Neural cell (in vitro differentiated cells): Measurements from ENCODE around the gene CNTNAP5. TPM values are rescaled to one million over a fixed set of nuclear protein-coding genes. Genes with fewer than 3 reads are reported as not detected.

Source experiments
- H2AFZ ChIP-seq: fragments of 200-600, 300-800 bp; sonication (generic), shearing (Covaris generic); 2 replicates; pipeline ENCODE4 v1.6.0; 2014; ENCODE audit warnings: low read depth, mild to moderate bottlenecking, antibody characterized with exemption, low read length, moderate library complexity
- H3F3A ChIP-seq: fragments of 200-600 bp; shearing (Covaris generic); 2 replicates; pipeline ENCODE4 v1.6.1; 2016; ENCODE audit warnings: mild to moderate bottlenecking, moderate library complexity, mixed read lengths, antibody characterized with exemption, low read length; ENCODE audit not compliant: insufficient read depth, poor library complexity, severe bottlenecking
- H3K27ac ChIP-seq: fragments of 200-600, 300-800 bp; sonication (generic), shearing (Covaris generic); 2 replicates; pipeline ENCODE4 v1.5.1; 2014; ENCODE audit warnings: mild to moderate bottlenecking, low read length, moderate library complexity
- H3K27me3 ChIP-seq: fragments of 300-800, 200-600 bp; sonication (generic), shearing (Covaris generic); 2 replicates; pipeline ENCODE4 v1.6.0; 2014; ENCODE audit warnings: mild to moderate bottlenecking, low read depth, low read length, moderate library complexity; ENCODE audit not compliant: insufficient read depth
- H3K36me3 ChIP-seq: fragments of 300-800, 200-600 bp; sonication (generic), shearing (Covaris generic); 2 replicates; pipeline ENCODE4 v1.5.1; 2014; ENCODE audit warnings: mild to moderate bottlenecking, antibody characterized with exemption, low read length, moderate library complexity; ENCODE audit not compliant: insufficient read depth
- H3K4me2 ChIP-seq: fragments of 300-800, 200-600 bp; sonication (generic), shearing (Covaris generic); 2 replicates; pipeline ENCODE4 v1.6.0; 2014; ENCODE audit warnings: mild to moderate bottlenecking, low read length
- H3K4me3 ChIP-seq: fragments of 300-800, 200-600 bp; sonication (generic), shearing (Covaris generic); 2 replicates; pipeline ENCODE4 v1.5.1; 2014; ENCODE audit warnings: mild to moderate bottlenecking, low read length, moderate library complexity
- H3K79me2 ChIP-seq: fragments of 200-600 bp; shearing (Covaris generic); replicated peaks from 2 replicates; pipeline ENCODE4 v1.6.0; 2014; ENCODE audit warnings: mild to moderate bottlenecking, low read length, moderate library complexity; ENCODE audit not compliant: insufficient read depth
- H3K9ac ChIP-seq: fragments of 300-800, 200-600 bp; sonication (generic), shearing (Covaris generic); 2 replicates; pipeline ENCODE4 v1.6.1; 2016; ENCODE audit warnings: mild to moderate bottlenecking, low read length, mixed read lengths
- H3K9me2 ChIP-seq: fragments of 200-600 bp; shearing (Covaris generic); 2 replicates; pipeline ENCODE4 v1.6.1; 2016; ENCODE audit warnings: mild to moderate bottlenecking, low read length, mixed read lengths; ENCODE audit not compliant: insufficient read depth
- H3K9me3 ChIP-seq: fragments of 200-600, 300-800 bp; sonication (generic), shearing (Covaris generic); 2 replicates; pipeline ENCODE4 v1.6.1; 2016; ENCODE audit warnings: mild to moderate bottlenecking, mixed run types, low read length, moderate library complexity, mixed read lengths
- H4K20me1 ChIP-seq: fragments of 200-600 bp; shearing (Covaris generic); 2 replicates; pipeline ENCODE4 v1.6.1; 2016; ENCODE audit warnings: mild to moderate bottlenecking, mixed run types; ENCODE audit not compliant: insufficient read depth
- EP300 ChIP-seq: fragments of 450-650 bp; conservative IDR thresholded peaks from 2 replicates; pipeline ENCODE4 v1.6.1; 2014; ENCODE audit warnings: antibody characterized with exemption, mild to moderate bottlenecking, moderate library complexity; ENCODE audit not compliant: poor library complexity, severe bottlenecking
- EZH2 ChIP-seq: fragments of 200-600, 300-800 bp; shearing (Covaris generic), sonication (generic); IDR thresholded peaks from 2 replicates; pipeline ENCODE4 v1.6.1; 2014; ENCODE audit warnings: antibody characterized with exemption, low read length, borderline replicate concordance, mild to moderate bottlenecking; ENCODE audit not compliant: insufficient read depth, poor library complexity, severe bottlenecking
- MXI1 ChIP-seq: fragments of 450-650 bp; conservative IDR thresholded peaks from 2 replicates; pipeline ENCODE4 v1.6.1; 2014; ENCODE audit warnings: antibody characterized with exemption, mild to moderate bottlenecking; ENCODE audit not compliant: poor library complexity, severe bottlenecking
- POLR2AphosphoS5 ChIP-seq: IDR thresholded peaks from 2 replicates; pipeline ENCODE4 v1.6.1; 2012
- RAD21 ChIP-seq: fragments of 450-650 bp; conservative IDR thresholded peaks from 2 replicates; pipeline ENCODE4 v1.6.1; 2014; ENCODE audit warnings: antibody characterized with exemption, mild to moderate bottlenecking, moderate library complexity
- SMC3 ChIP-seq: fragments of 450-650 bp; conservative IDR thresholded peaks from 2 replicates; pipeline ENCODE4 v1.6.1; 2014; ENCODE audit warnings: antibody characterized with exemption, mild to moderate bottlenecking, moderate library complexity; ENCODE audit not compliant: poor library complexity
- TAF1 ChIP-seq: IDR thresholded peaks from 2 replicates; pipeline ENCODE4 v1.6.1; 2012; ENCODE audit warnings: low read depth
- polyA plus RNA-seq: library from polyadenylated mRNA; depleted of rRNA; stranded (reverse); fragments of >200 nt; gene quantifications from 2 replicates; pipeline ENCODE4 v1.2.3, GENCODE V29; 2014
- TF ChIP-seq, protein P1 (sequence below): IDR thresholded peaks from 2 replicates; pipeline ENCODE4 v1.6.1; 2012; ENCODE audit warnings: borderline replicate concordance
- TF ChIP-seq, protein P2 (sequence below): fragments of 450-650 bp; IDR thresholded peaks from 2 replicates; pipeline ENCODE4 v1.5.1; 2014; ENCODE audit warnings: antibody characterized with exemption, mild to moderate bottlenecking, moderate library complexity; ENCODE audit not compliant: poor library complexity, severe bottlenecking

Gene CNTNAP5
- polyA plus RNA-seq, 1 donor from 2014 or later, result 19.3 TPM

DNA sequence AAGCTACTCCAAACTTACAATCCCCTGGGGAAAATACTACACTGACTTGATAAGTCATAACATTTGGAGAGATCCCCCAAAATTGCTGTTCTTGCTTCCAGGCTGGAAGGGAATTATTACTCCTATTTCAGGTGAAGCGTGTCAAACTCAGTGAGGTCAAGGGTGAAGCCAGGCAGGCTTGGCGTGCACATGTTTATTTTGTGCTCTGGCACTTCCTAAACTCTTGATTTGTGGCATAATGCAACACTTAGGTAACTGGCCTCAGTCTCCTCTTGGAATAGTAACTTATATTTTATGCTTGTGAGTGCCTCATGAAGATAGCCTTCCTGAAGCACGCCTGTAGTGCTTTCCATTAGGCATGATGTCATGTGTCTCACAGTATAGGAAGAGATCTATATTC is 751.2 kb downstream of the CNTNAP5 start:
- no peak overlapping the region for H3K9ac ChIP-seq
- no peaks in the 10 kb centered on the region for H3K79me2 ChIP-seq
- H3K4me3 ChIP-seq, result no peak overlapping the region
- no peak overlapping the region for H2AFZ ChIP-seq
- H3K9me2 ChIP-seq, result no peaks in the 10 kb centered on the region
- no peak for TF ChIP-seq EP300
- no peak for TF ChIP-seq POLR2AphosphoS5
- no peak for TF ChIP-seq EZH2
- no peak for TF ChIP-seq SMC3
- TF ChIP-seq TAF1, result no peak
- TF ChIP-seq, protein P1, sequence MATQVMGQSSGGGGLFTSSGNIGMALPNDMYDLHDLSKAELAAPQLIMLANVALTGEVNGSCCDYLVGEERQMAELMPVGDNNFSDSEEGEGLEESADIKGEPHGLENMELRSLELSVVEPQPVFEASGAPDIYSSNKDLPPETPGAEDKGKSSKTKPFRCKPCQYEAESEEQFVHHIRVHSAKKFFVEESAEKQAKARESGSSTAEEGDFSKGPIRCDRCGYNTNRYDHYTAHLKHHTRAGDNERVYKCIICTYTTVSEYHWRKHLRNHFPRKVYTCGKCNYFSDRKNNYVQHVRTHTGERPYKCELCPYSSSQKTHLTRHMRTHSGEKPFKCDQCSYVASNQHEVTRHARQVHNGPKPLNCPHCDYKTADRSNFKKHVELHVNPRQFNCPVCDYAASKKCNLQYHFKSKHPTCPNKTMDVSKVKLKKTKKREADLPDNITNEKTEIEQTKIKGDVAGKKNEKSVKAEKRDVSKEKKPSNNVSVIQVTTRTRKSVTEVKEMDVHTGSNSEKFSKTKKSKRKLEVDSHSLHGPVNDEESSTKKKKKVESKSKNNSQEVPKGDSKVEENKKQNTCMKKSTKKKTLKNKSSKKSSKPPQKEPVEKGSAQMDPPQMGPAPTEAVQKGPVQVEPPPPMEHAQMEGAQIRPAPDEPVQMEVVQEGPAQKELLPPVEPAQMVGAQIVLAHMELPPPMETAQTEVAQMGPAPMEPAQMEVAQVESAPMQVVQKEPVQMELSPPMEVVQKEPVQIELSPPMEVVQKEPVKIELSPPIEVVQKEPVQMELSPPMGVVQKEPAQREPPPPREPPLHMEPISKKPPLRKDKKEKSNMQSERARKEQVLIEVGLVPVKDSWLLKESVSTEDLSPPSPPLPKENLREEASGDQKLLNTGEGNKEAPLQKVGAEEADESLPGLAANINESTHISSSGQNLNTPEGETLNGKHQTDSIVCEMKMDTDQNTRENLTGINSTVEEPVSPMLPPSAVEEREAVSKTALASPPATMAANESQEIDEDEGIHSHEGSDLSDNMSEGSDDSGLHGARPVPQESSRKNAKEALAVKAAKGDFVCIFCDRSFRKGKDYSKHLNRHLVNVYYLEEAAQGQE, result no peak
- TF ChIP-seq MXI1, result no peak
- TF ChIP-seq, protein P2, sequence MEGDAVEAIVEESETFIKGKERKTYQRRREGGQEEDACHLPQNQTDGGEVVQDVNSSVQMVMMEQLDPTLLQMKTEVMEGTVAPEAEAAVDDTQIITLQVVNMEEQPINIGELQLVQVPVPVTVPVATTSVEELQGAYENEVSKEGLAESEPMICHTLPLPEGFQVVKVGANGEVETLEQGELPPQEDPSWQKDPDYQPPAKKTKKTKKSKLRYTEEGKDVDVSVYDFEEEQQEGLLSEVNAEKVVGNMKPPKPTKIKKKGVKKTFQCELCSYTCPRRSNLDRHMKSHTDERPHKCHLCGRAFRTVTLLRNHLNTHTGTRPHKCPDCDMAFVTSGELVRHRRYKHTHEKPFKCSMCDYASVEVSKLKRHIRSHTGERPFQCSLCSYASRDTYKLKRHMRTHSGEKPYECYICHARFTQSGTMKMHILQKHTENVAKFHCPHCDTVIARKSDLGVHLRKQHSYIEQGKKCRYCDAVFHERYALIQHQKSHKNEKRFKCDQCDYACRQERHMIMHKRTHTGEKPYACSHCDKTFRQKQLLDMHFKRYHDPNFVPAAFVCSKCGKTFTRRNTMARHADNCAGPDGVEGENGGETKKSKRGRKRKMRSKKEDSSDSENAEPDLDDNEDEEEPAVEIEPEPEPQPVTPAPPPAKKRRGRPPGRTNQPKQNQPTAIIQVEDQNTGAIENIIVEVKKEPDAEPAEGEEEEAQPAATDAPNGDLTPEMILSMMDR, result no peak
- TF ChIP-seq RAD21, result no peak
- H3F3A ChIP-seq, result no peaks in the 10 kb centered on the region
- peaks cover 16% of the 10 kb centered on the region for H3K36me3 ChIP-seq
- H3K27ac ChIP-seq, result no peak overlapping the region
- H4K20me1 ChIP-seq, result no peaks in the 10 kb centered on the region
- no peaks in the 10 kb centered on the region for H3K9me3 ChIP-seq
- no peaks in the 10 kb centered on the region for H3K27me3 ChIP-seq
- no peak overlapping the region for H3K4me2 ChIP-seq

DNA sequence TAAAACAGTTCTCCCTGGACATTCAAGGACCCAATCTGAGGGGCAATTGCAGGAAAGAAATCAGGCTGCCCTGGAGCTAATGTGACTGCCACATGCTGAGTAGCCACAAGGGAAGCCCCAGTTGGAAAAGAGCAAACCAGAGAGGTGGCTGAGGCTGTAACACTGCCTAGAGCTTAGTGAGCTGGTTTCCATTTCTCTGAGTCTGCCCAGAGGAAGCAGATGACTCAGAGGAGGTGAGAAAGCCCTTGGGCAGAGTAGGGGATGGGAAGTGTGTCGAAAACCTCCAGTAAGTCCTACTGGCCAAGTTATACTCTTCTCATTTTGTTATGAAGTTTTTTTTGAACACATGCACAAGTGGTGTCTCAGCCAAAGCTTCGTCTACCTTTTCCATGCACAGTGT is 753.0 kb downstream of the CNTNAP5 start:
- Histone ChIP-seq H3K9me3 (no peaks in the 10 kb centered on the region), H3K79me2 (no peaks in the 10 kb centered on the region), H3K27ac (no peak overlapping the region), H4K20me1 (no peaks in the 10 kb centered on the region), H3F3A (no peaks in the 10 kb centered on the region), H3K4me2 (no peak overlapping the region), H3K9me2 (no peaks in the 10 kb centered on the region), H3K9ac (no peak overlapping the region), H3K4me3 (no peak overlapping the region), H2AFZ (no peak overlapping the region), H3K27me3 (no peaks in the 10 kb centered on the region), H3K36me3 (peaks cover 5% of the 10 kb centered on the region)
- TF ChIP-seq TAF1 (no peak), RAD21 (no peak), MXI1 (no peak), EP300 (no peak), EZH2 (no peak), POLR2AphosphoS5 (no peak)
- TF ChIP-seq, protein P2, result no peak
